Fibroblast of peridontal ligament (primary cell): Measurements from ENCODE around the gene MRPL20.
A peak's percentile ranks its signal among the peaks of the same experiment; 100 is the strongest.
"Not testable (repeated sequence)": the region's sequence is repeated elsewhere in the genome, so short reads cannot be mapped to it uniquely, and the experiment has no call there.

ENCODE experiments used
- DNase-seq: peaks from one replicate; pipeline ENCODE4 v3.0.0-alpha.2; 2010; ENCODE audit errors: extremely low read depth

Gene MRPL20

DNA sequence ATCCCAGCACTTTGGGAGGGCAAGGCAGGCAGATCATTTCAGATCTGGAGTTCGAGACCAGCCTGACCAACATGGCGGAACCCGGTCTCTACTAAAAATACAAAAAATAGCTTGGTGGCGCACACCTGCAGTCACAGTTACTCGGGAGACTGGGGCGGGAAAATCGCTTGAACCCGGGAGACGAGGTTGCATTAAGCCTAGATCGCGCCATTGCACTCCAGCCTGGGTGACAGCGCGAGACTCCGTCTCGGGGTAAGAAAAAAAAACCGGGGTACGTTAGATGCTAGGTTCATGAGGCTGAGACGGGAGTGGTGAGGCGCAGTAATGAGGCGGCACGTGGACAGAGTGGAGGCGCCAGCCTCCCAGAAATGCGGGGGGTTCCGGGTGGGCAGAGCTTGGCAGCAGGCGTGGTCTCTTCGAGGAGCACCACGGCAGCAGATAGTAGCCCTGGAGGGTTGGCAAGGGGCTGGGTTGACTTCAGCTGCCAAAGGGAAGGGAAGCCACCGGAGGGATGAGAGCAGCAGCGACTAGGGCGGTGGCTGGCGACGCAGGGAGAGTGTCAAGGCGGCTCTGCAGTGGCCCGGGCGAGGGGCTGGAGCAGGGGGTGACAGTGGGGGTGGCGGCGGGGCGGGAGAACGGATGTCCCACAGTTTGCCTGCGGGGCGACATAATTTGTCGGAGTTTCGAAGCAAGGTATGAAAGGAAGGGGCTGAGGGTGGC, 832 bp downstream of the MRPL20 start:
- DNase-seq, result no peak

GRCh38 chr1:1403653-1404052, 3.4 kb downstream of the MRPL20 start:
- DNase-seq, result no peak

DNA sequence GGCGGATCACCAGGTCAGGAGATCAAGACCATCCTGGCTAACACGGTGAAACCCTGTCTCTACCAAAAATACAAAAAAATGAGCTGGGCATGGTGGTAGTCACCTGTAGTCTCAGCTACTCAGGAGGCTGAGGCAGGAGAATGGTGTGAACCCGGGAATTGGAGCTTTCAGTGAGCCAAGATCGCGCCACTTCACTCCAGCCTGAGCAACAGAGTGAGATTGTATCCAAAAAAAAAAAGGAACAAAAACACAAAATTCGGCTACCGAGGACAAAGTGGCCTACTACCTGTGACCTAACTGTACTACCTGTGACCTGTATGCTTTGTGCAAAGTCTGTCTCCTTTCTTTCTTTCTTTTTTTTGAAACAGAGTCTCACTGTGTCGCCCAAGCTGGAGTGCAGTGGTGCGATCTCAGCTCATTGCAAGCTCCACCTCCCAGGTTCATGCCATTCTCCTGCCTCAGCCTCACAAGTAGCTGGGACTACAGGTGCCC, 4.1 kb downstream of the MRPL20 start:
- DNase-seq, result not testable (repeated sequence)

GRCh38 chr1:1402072-1402900, 4.8 kb downstream of the MRPL20 start:
- DNase-seq, result peak; percentile 60

- no peak for DNase-seq
Measured at GRCh38 chr1:1401457-1402010, 5.6 kb downstream of the MRPL20 start.

- DNase-seq, result no peak
Measured at GRCh38 chr1:1400576-1401456, 6.3 kb downstream of the MRPL20 start.

DNA sequence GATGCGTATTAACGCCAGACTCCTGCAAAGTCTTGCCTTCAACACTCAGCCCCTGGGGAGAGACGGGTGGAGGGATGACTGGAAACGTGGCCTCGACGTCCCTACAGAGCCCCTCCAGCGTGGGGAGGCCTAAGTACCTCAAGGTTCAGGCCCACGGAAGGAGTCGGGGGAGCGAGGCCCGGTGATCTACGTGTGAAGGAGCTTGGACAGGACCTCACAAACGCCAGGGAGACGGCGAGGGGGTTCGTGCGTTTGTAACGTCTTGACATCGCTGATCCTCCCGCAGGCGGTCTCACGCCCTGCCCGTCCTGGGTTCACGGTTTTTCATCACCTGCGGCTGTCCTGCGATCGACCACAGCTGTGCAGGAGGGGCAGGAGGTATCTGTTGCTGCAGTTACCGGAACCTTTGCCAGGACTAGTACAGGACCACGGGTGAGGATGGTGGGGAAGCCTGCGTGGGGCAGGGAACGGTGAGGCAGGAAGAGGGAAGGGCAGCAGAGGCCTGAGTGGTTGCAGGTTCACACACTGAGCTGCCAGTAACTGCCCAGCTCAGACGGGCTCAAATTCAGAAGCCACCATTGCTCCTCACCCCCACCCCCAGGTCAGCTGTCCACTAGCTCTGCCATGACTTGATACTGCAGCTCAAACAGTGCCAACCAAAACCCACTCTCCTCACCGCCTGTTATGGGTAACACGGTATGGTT, 7.1 kb downstream of the MRPL20 start:
- DNase-seq, result peak; percentile 28

DNA sequence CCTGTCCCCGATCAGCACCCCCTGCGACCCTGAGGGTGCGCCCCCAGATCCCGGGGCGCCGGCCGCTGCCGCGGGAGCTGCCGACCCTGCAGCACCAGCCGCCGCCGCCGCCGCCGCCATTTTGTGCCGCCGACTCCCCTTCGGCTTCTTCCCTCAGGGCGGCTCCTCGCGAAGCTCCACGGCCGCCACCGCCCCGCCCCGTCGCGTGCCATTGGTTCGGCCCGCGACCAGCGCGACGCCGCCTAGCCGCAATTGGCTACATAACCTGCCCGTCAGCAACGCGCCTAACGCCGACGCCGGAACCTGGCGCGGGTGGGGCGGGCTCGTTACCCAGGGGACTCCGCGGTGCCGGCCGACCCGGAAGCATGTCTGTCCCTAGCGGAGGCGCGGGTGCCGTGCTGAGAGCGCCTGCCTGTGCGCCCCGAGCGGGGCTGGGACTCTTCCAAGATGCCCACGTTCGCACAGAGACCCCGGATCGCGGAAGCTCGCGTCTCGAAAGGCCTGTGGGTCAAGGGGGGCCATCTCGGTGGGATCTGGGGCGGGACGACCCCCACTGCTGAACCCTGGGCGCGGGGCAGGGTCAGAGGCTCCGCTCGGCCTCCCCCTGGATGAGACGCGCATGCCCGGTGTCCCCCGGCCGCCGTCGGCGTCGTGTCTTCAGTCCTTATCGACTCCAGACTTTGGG, 7.8 kb downstream of the MRPL20 start, which contains the start of gene CCNL2:
Gene CCNL2 (minus strand): TSS at position 149 of the 685 bp plus-strand sequence. CDS start 29 bp downstream, at position 120.
- peak; percentile 97 for DNase-seq

- DNase-seq, result no peak
Measured at GRCh38 chr1:1398677-1399186, 8.4 kb downstream of the MRPL20 start.

DNA sequence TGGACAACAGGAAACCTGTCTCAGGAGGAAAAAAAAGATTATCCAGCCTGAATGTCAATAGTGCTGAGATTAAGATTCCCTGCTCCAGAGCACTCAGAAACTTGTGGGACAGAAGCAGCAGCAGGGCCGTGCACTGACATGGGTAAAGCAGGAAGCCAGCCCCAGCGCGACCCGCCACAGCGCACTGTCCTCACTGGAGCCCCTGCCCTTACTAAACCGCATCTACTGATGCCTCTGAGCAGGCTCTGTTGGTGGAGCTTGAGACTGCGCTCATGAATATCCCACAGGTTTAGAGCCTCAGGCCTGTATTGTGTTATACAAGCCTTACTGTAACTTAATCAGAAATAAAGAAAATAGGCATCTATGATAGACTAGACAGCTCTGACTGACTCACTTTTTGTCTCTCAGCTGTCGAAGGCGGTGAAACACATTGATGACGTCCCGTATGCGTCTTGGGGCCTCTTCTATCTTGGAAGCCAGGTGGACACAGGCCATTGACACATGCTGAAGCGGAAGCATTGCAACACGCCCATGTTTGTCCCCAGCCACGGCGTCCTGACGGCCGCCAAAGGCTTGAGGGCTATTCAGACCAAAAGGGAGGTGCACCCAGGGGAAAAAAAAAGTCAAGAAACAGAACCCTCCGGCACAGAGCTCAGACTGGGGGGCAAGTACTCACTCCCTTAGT, 9.1 kb downstream of the MRPL20 start:
- peak; percentile 21 for DNase-seq

GRCh38 chr1:1395166-1395565, 11.9 kb downstream of the MRPL20 start:
- DNase-seq, result no peak

GRCh38 chr1:1394116-1394515, 13.0 kb downstream of the MRPL20 start:
- no peak for DNase-seq

GRCh38 chr1:1393428-1393827, 13.7 kb downstream of the MRPL20 start:
- no peak for DNase-seq

- no peak for DNase-seq
Measured at GRCh38 chr1:1393014-1393413, 14.1 kb downstream of the MRPL20 start.

DNA sequence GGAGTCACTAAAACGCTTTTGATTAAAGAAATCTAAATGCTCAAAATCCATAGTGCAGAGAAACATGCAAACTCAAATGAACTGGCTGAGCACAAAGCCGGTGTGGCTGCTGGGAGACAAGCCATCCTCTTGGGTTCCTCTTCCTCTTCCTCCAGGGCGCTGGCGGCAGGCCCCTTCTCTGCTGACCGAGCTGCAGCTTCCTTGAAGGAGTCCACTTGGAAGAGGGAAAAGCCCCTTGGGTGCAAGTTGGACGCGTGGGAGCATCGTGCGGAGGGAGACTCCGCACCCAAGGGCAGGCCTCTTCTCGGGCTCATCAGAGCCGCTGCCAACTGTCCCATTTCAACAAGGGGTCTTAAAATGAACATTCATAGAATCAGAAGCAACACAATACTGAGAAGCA, 15.9 kb downstream of the MRPL20 start:
- no peak for DNase-seq

GRCh38 chr1:1390675-1391074, 16.4 kb downstream of the MRPL20 start:
- DNase-seq, result no peak

GRCh38 chr1:1388078-1388472, 19.0 kb downstream of the MRPL20 start:
- no peak for DNase-seq

GRCh38 chr1:1387098-1388077, 19.7 kb downstream of the MRPL20 start:
- no peak for DNase-seq
